Measurements from ENCODE around the gene FHIT. TPM values are rescaled to one million over a fixed set of nuclear protein-coding genes. Genes with fewer than 3 reads are reported as not detected.

The FHIT gene
- total RNA-seq, 4 donors from 2014 or later, result 3.5 to 17.0 (median 16.7) TPM

GRCh38 chr3:60250810-60251209 is 1000.4 kb downstream of the FHIT start:
- H3K36me3 ChIP-seq, result no peaks in the 10 kb centered on the region
- TF ChIP-seq CTCF (IDR thresholded peaks at IDR 0.05) (no peak), POLR2A (IDR thresholded peaks at IDR 0.05) (no peak)
- no peak overlapping the region for H3K4me3 ChIP-seq
- H3K9me3 ChIP-seq, result no peaks in the 10 kb centered on the region
- DNase-seq, result no peak
- H3K27ac ChIP-seq, result no peak overlapping the region
- no peaks in the 10 kb centered on the region for H3K27me3 ChIP-seq
- H3K4me1 ChIP-seq, result no peaks in the 10 kb centered on the region

GRCh38 chr3:60250206-60250605 is 1001.0 kb downstream of the FHIT start:
- no peak for TF ChIP-seq CTCF (IDR thresholded peaks at IDR 0.05)
- TF ChIP-seq POLR2A (IDR thresholded peaks at IDR 0.05), result no peak
- Histone ChIP-seq H3K4me1 (no peaks in the 10 kb centered on the region), H3K27ac (no peak overlapping the region), H3K4me3 (no peak overlapping the region), H3K36me3 (no peaks in the 10 kb centered on the region), H3K27me3 (no peaks in the 10 kb centered on the region), H3K9me3 (no peaks in the 10 kb centered on the region)
- DNase-seq, result no peak

- H3K36me3 ChIP-seq, result no peaks in the 10 kb centered on the region
- H3K4me1 ChIP-seq, result no peaks in the 10 kb centered on the region
- DNase-seq, result no peak
- H3K9me3 ChIP-seq, result no peaks in the 10 kb centered on the region
- H3K27ac ChIP-seq, result no peak overlapping the region
- no peak overlapping the region for H3K4me3 ChIP-seq
- H3K27me3 ChIP-seq, result no peaks in the 10 kb centered on the region
- TF ChIP-seq POLR2A (IDR thresholded peaks at IDR 0.05), result no peak
- TF ChIP-seq CTCF (IDR thresholded peaks at IDR 0.05), result no peak
These were observed 1004.9 kb downstream of the FHIT start for GRCh38 chr3:60246361-60246760.

GRCh38 chr3:60243456-60243855 is 1007.8 kb downstream of the FHIT start:
- Histone ChIP-seq H3K36me3 (no peaks in the 10 kb centered on the region), H3K4me1 (no peaks in the 10 kb centered on the region), H3K4me3 (no peak overlapping the region), H3K9me3 (no peaks in the 10 kb centered on the region), H3K27me3 (no peaks in the 10 kb centered on the region), H3K27ac (no peak overlapping the region)
- DNase-seq, result no peak
- no peak for TF ChIP-seq CTCF (IDR thresholded peaks at IDR 0.05)
- TF ChIP-seq POLR2A (IDR thresholded peaks at IDR 0.05), result no peak

GRCh38 chr3:60240492-60240891 is 1010.8 kb downstream of the FHIT start:
- no peak for TF ChIP-seq POLR2A (IDR thresholded peaks at IDR 0.05)
- no peak for TF ChIP-seq CTCF (IDR thresholded peaks at IDR 0.05)
- DNase-seq, result peak in 1 of 3 donors; percentile 47
- Histone ChIP-seq H3K9me3 (no peaks in the 10 kb centered on the region), H3K36me3 (no peaks in the 10 kb centered on the region), H3K4me3 (no peak overlapping the region), H3K27ac (no peak overlapping the region), H3K4me1 (no peaks in the 10 kb centered on the region), H3K27me3 (no peaks in the 10 kb centered on the region)

GRCh38 chr3:60238550-60238949 is 1012.7 kb downstream of the FHIT start:
- Histone ChIP-seq H3K4me1 (no peaks in the 10 kb centered on the region), H3K9me3 (no peaks in the 10 kb centered on the region), H3K27ac (no peak overlapping the region), H3K27me3 (no peaks in the 10 kb centered on the region), H3K4me3 (no peak overlapping the region), H3K36me3 (no peaks in the 10 kb centered on the region)
- no peak for DNase-seq
- no peak for TF ChIP-seq CTCF (IDR thresholded peaks at IDR 0.05)
- no peak for TF ChIP-seq POLR2A (IDR thresholded peaks at IDR 0.05)

All from Peyer's patch (tissue), 4 donors.